HCT116 (cell line): Measurements from ENCODE around the gene ZDHHC14. TPM values are rescaled to one million over a fixed set of nuclear protein-coding genes. Genes with fewer than 3 reads are reported as not detected.

Source experiments
- ATAC-seq: fragments of 200-7000 bp; cut with Tn5 transposase; 2 replicates; pipeline ENCODE4 v1.9.1; 2020; ENCODE audit warnings: mild to moderate bottlenecking, moderate library complexity
- BruUV-seq: library from RNA; stranded (reverse); fragments of 400-500 nt; replicated peaks from 2 replicates; lab custom pipeline; 2021; lab: Mats Ljungman, UMichigan
- CTCF ChIA-PET: fragments of 300-600 bp; sonication (Branson Sonifier 250); formaldehyde crosslinking; loops from one replicate; lab custom pipeline; 2021; ENCODE audit warnings: antibody characterized with exemption; lab: Charles Lee
- POLR2A ChIA-PET: fragments of 300-600, 350-600 bp; sonication (Branson Sonifier 250); formaldehyde crosslinking; loops from one replicate; lab custom pipeline; 2021; ENCODE audit warnings: antibody characterized with exemption; lab: Charles Lee
- RAD21 ChIA-PET, 2 experiments: fragments of 300-600 bp; sonication (Branson Sonifier 250); formaldehyde crosslinking; loops; one replicate each; lab custom pipeline; 2023; ENCODE audit warnings: low total read pairs in 2 of 2; ENCODE audit not compliant: uncharacterized antibody in 2 of 2, unreplicated experiment in 2 of 2, low non-redundant PET in 1 of 2; lab: Charles Lee
- DNase-seq: peaks from one replicate; pipeline ENCODE4 v3.0.0-alpha.2; 2010; ENCODE audit warnings: low read depth, low spot score
- H2AFZ ChIP-seq: fragments of 200-600 bp; shearing (Covaris generic), sonication (generic); 2 replicates; pipeline ENCODE4 v1.6.1; 2017; ENCODE audit warnings: low read depth, mixed run types, mixed read lengths, antibody characterized with exemption, low read length; ENCODE audit not compliant: poor library complexity, severe bottlenecking
- H3K27ac ChIP-seq: 2 replicates; pipeline ENCODE4 v1.5.1; 2012; ENCODE audit warnings: low read depth, low read length
- H3K27me3 ChIP-seq: fragments of 200-600 bp; sonication (generic); 2 replicates; pipeline ENCODE4 v1.6.1; 2016; ENCODE audit warnings: mixed run types, low read length, mixed read lengths; ENCODE audit not compliant: insufficient read depth
- H3K36me3 ChIP-seq, 2 experiments: fragments of 200-500 bp in 1 of 2; fragments of 200-600 bp in 1 of 2; sonication (Bioruptor generic) in 1 of 2; sonication (generic) in 1 of 2; 2 replicates each; pipeline versions ENCODE4 v1.5.1 to v1.6.1; 2014 to 2016; ENCODE audit warnings: low read length in 2 of 2, inconsistent platforms in 1 of 2, mixed read lengths in 1 of 2, mixed run types in 1 of 2; ENCODE audit not compliant: insufficient read depth in 2 of 2, control insufficient read depth in 1 of 2
- H3K4me1 ChIP-seq, 2 experiments: fragments of 200-600 bp in 1 of 2; sonication (generic) in 1 of 2; 2 replicates each; pipeline versions ENCODE4 v1.5.1 to v1.6.1; 2012 to 2017; ENCODE audit warnings: low read length in 2 of 2, inconsistent platforms in 1 of 2, mild to moderate bottlenecking in 1 of 2, mixed read lengths in 1 of 2, mixed run types in 1 of 2, moderate library complexity in 1 of 2; ENCODE audit not compliant: insufficient read depth in 2 of 2, control insufficient read depth in 1 of 2
- H3K4me2 ChIP-seq: fragments of 200-600 bp; sonication (generic); 2 replicates; pipeline ENCODE4 v1.6.1; 2017; ENCODE audit warnings: mixed run types, low read length, mixed read lengths
- H3K4me3 ChIP-seq, 2 experiments: fragments of 200-600 bp in 1 of 2; sonication (generic) in 1 of 2; replicated peaks in 1 of 2; 2 replicates each; pipeline ENCODE4 v1.5.1; 2011 to 2016; ENCODE audit warnings: low read length in 2 of 2, control low read depth in 1 of 2, low read depth in 1 of 2, mild to moderate bottlenecking in 1 of 2, mixed read lengths in 1 of 2, mixed run types in 1 of 2
- H3K79me2 ChIP-seq: fragments of 200-600 bp; sonication (generic); 2 replicates; pipeline ENCODE4 v1.6.1; 2017; ENCODE audit warnings: mild to moderate bottlenecking, mixed run types, low read length, moderate library complexity, mixed read lengths; ENCODE audit not compliant: insufficient read depth
- H3K9ac ChIP-seq: fragments of 200-600 bp; sonication (generic); 2 replicates; pipeline ENCODE4 v1.6.1; 2016; ENCODE audit warnings: low read length, mixed read lengths
- H3K9me2 ChIP-seq: fragments of 200-600 bp; sonication (generic), shearing (Covaris generic); 2 replicates; pipeline ENCODE4 v1.6.1; 2017; ENCODE audit warnings: mixed run types, mild to moderate bottlenecking, moderate library complexity; ENCODE audit not compliant: insufficient read depth
- H3K9me3 ChIP-seq, 2 experiments: fragments of 200-500 bp in 1 of 2; fragments of 200-600 bp in 1 of 2; sonication (Bioruptor generic) in 1 of 2; sonication (generic) in 1 of 2; 2 replicates each; pipeline ENCODE4 v1.6.1; 2014 to 2017; ENCODE audit warnings: low read length in 2 of 2, mixed read lengths in 2 of 2, inconsistent platforms in 1 of 2, low read depth in 1 of 2, mild to moderate bottlenecking in 1 of 2, mixed run types in 1 of 2, moderate library complexity in 1 of 2; ENCODE audit not compliant: control insufficient read depth in 1 of 2, insufficient read depth in 1 of 2
- H4K20me1 ChIP-seq: fragments of 200-600 bp; sonication (generic), shearing (Covaris generic); 2 replicates; pipeline ENCODE4 v1.6.1; 2017; ENCODE audit warnings: mixed run types, mild to moderate bottlenecking, moderate library complexity; ENCODE audit not compliant: insufficient read depth
- ATF3 ChIP-seq: IDR thresholded peaks from 2 replicates; pipeline ENCODE4 v1.6.1; 2012
- CBX3 ChIP-seq: IDR thresholded peaks from 2 replicates; pipeline ENCODE4 v1.6.1; 2012; ENCODE audit warnings: low read depth
- CEBPB ChIP-seq: IDR thresholded peaks from 2 replicates; pipeline ENCODE4 v1.6.1; 2012; ENCODE audit warnings: low read depth
- EGR1 ChIP-seq: IDR thresholded peaks from 2 replicates; pipeline ENCODE4 v1.6.1; 2012; ENCODE audit warnings: low read depth
- EZH2 ChIP-seq: fragments of 200-600 bp; sonication (generic); IDR thresholded peaks from 2 replicates; pipeline ENCODE4 v1.6.1; 2017; ENCODE audit warnings: antibody characterized with exemption, mixed run types
- EZH2phosphoT487 ChIP-seq: fragments of 200-600 bp; IDR thresholded peaks from 2 replicates; pipeline ENCODE4 v1.6.1; 2018; ENCODE audit warnings: antibody characterized with exemption, borderline replicate concordance
- FOSL1 ChIP-seq: IDR thresholded peaks from 2 replicates; pipeline ENCODE4 v1.6.1; 2012; ENCODE audit warnings: low read depth
- POLR2A ChIP-seq: IDR thresholded peaks from 2 replicates; pipeline ENCODE4 v1.7.0; 2011; ENCODE audit warnings: borderline replicate concordance; ENCODE audit not compliant: insufficient read depth, insufficient read length; ENCODE audit errors: extremely low read depth
- POLR2AphosphoS5 ChIP-seq: IDR thresholded peaks from 2 replicates; pipeline ENCODE4 v1.6.1; 2011; ENCODE audit warnings: mild to moderate bottlenecking, low read depth, low read length, moderate library complexity
- REST ChIP-seq: IDR thresholded peaks from 2 replicates; pipeline ENCODE4 v1.6.1; 2012; ENCODE audit warnings: low read depth
- SP1 ChIP-seq: IDR thresholded peaks from 2 replicates; pipeline ENCODE4 v1.6.1; 2012; ENCODE audit warnings: low read depth
- SRF ChIP-seq: IDR thresholded peaks from 2 replicates; pipeline ENCODE4 v1.6.1; 2012; ENCODE audit warnings: low read depth
- YY1 ChIP-seq: IDR thresholded peaks from 2 replicates; pipeline ENCODE4 v1.6.1; 2011; ENCODE audit warnings: low read length, low read depth, moderate library complexity, mild to moderate bottlenecking; ENCODE audit not compliant: insufficient replicate concordance; ENCODE audit errors: extremely low read depth
- ZFX ChIP-seq: fragments of 450-650 bp; IDR thresholded peaks from 2 replicates; pipeline ENCODE4 v1.6.1; 2017
- intact Hi-C: fragments of 100-400 bp; cut with micrococcal nuclease; formaldehyde crosslinking; loops from 2 replicates; pipeline ENCODE4 v1.10.0; 2022
- total RNA-seq: library from RNA; stranded (reverse); gene quantifications from one replicate; pipeline ENCODE4 v1.2.1, GENCODE V29; 2021; ENCODE audit not compliant: unreplicated experiment
- TF ChIP-seq, protein P1 (sequence below), 3 experiments: fragments of 200-600 bp in 1 of 3; sonication (generic) in 1 of 3; IDR thresholded peaks in 2 of 3; conservative IDR thresholded peaks in 1 of 3; 2 replicates each; pipeline ENCODE4 v1.5.1; 2012 to 2017; ENCODE audit warnings: low read depth in 2 of 3, low read length in 2 of 3, antibody characterized with exemption in 1 of 3, borderline replicate concordance in 1 of 3, control low read depth in 1 of 3, mild to moderate bottlenecking in 1 of 3, mixed read lengths in 1 of 3, mixed run types in 1 of 3, moderate library complexity in 1 of 3; ENCODE audit not compliant: insufficient read depth in 1 of 3
- TF ChIP-seq, protein P2 (sequence below): IDR thresholded peaks from 2 replicates; pipeline ENCODE4 v1.6.1; 2011; ENCODE audit warnings: mild to moderate bottlenecking, low read length, moderate library complexity; ENCODE audit not compliant: insufficient replicate concordance; ENCODE audit errors: extremely low read depth

Gene ZDHHC14
- total RNA-seq, 1 experiment from 2014 or later, result 5.3 TPM

GRCh38 chr6:157376241-157376640, 4.7 kb upstream of the ZDHHC14 start:
- intact Hi-C loops, result no loop called here

More at GRCh38 chr6:157376241-157376640, 4.7 kb upstream of the ZDHHC14 start:
- ATAC-seq (no peak), DNase-seq (no peak)
- no peaks in the 10 kb centered on the region for H4K20me1 ChIP-seq
- H3K27me3 ChIP-seq, result no peaks in the 10 kb centered on the region
- no peak overlapping the region for H3K9ac ChIP-seq
- H3K4me1 ChIP-seq, result peaks cover 0 to 12% of the 10 kb centered on the region in 2 experiments; a peak in 2 of 4 replicates
- no peaks in the 10 kb centered on the region for H3K9me3 ChIP-seq
- TF ChIP-seq, protein P1, sequence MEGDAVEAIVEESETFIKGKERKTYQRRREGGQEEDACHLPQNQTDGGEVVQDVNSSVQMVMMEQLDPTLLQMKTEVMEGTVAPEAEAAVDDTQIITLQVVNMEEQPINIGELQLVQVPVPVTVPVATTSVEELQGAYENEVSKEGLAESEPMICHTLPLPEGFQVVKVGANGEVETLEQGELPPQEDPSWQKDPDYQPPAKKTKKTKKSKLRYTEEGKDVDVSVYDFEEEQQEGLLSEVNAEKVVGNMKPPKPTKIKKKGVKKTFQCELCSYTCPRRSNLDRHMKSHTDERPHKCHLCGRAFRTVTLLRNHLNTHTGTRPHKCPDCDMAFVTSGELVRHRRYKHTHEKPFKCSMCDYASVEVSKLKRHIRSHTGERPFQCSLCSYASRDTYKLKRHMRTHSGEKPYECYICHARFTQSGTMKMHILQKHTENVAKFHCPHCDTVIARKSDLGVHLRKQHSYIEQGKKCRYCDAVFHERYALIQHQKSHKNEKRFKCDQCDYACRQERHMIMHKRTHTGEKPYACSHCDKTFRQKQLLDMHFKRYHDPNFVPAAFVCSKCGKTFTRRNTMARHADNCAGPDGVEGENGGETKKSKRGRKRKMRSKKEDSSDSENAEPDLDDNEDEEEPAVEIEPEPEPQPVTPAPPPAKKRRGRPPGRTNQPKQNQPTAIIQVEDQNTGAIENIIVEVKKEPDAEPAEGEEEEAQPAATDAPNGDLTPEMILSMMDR (IDR thresholded peaks at IDR 0.05 in 2 of 3, conservative IDR thresholded peaks at IDR 0.05 in 1 of 3; ENCODE audit: borderline replicate concordance in 1 of 3, insufficient read depth in 1 of 3, low read depth in 2 of 3, low read length in 2 of 3), result no peak
- no peak for TF ChIP-seq EGR1
- TF ChIP-seq ATF3, result no peak
- no peak for TF ChIP-seq CBX3
- TF ChIP-seq CEBPB, result no peak
- TF ChIP-seq POLR2AphosphoS5, result no peak
- TF ChIP-seq YY1, result no peak
- no peak for TF ChIP-seq FOSL1
- TF ChIP-seq SRF, result no peak
- TF ChIP-seq ZFX, result no peak
- no peak for TF ChIP-seq REST
- TF ChIP-seq SP1, result no peak
- no peak for TF ChIP-seq EZH2phosphoT487
- TF ChIP-seq, protein P2, sequence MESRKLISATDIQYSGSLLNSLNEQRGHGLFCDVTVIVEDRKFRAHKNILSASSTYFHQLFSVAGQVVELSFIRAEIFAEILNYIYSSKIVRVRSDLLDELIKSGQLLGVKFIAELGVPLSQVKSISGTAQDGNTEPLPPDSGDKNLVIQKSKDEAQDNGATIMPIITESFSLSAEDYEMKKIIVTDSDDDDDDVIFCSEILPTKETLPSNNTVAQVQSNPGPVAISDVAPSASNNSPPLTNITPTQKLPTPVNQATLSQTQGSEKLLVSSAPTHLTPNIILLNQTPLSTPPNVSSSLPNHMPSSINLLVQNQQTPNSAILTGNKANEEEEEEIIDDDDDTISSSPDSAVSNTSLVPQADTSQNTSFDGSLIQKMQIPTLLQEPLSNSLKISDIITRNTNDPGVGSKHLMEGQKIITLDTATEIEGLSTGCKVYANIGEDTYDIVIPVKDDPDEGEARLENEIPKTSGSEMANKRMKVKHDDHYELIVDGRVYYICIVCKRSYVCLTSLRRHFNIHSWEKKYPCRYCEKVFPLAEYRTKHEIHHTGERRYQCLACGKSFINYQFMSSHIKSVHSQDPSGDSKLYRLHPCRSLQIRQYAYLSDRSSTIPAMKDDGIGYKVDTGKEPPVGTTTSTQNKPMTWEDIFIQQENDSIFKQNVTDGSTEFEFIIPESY, result no peak
- TF ChIP-seq EZH2, result no peak
- no peak for TF ChIP-seq POLR2A
- ChIA-PET POLR2A (no interaction called here), CTCF (no interaction called here), RAD21 (no interaction called here)
- H3K79me2 ChIP-seq, result no peaks in the 10 kb centered on the region
- H3K4me3 ChIP-seq, result no peak overlapping the region
- no peak overlapping the region for H3K27ac ChIP-seq
- H3K9me2 ChIP-seq, result no peaks in the 10 kb centered on the region
- H3K36me3 ChIP-seq, result no peaks in the 10 kb centered on the region
- BruUV-seq, result no TSS peak
- no peak overlapping the region for H3K4me2 ChIP-seq
- no peak overlapping the region for H2AFZ ChIP-seq
